Measurements from ENCODE around the gene GNGT2.

DNA sequence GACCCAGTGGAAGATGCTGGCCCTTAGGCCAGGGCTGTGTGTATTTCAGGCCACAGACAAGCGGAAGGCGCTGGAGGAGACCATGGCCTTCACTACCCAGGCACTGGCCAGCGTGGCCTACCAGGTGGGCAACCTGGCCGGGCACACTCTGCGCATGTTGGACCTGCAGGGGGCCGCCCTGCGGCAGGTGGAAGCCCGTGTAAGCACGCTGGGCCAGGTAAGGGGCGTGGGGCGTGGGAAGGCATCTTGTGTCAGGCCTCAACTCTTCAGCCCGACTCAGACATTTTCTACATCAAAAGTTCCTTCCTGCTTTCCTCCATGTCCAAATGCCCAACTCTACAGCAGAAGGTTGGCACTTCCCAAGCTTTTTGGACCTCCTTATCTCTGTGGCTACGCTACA, 6.1 kb upstream of the GNGT2 start:
- TF ChIP-seq ZBTB7A (tag by site-specific recombination; IDR thresholded peaks at IDR 0.05; ENCODE audit: low read depth), result no peak
- TF ChIP-seq, protein P1, sequence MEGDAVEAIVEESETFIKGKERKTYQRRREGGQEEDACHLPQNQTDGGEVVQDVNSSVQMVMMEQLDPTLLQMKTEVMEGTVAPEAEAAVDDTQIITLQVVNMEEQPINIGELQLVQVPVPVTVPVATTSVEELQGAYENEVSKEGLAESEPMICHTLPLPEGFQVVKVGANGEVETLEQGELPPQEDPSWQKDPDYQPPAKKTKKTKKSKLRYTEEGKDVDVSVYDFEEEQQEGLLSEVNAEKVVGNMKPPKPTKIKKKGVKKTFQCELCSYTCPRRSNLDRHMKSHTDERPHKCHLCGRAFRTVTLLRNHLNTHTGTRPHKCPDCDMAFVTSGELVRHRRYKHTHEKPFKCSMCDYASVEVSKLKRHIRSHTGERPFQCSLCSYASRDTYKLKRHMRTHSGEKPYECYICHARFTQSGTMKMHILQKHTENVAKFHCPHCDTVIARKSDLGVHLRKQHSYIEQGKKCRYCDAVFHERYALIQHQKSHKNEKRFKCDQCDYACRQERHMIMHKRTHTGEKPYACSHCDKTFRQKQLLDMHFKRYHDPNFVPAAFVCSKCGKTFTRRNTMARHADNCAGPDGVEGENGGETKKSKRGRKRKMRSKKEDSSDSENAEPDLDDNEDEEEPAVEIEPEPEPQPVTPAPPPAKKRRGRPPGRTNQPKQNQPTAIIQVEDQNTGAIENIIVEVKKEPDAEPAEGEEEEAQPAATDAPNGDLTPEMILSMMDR (tag by site-specific recombination; IDR thresholded peaks at IDR 0.05), result no peak
- no peak for TF ChIP-seq ZNF768 (tag by site-specific recombination; IDR thresholded peaks at IDR 0.05)
- TF ChIP-seq KLF16 (tag by site-specific recombination; IDR thresholded peaks at IDR 0.05), result no peak
- TF ChIP-seq EGR2 (tag by site-specific recombination; IDR thresholded peaks at IDR 0.05; ENCODE audit: low read depth), result no peak
- TF ChIP-seq, protein P2, sequence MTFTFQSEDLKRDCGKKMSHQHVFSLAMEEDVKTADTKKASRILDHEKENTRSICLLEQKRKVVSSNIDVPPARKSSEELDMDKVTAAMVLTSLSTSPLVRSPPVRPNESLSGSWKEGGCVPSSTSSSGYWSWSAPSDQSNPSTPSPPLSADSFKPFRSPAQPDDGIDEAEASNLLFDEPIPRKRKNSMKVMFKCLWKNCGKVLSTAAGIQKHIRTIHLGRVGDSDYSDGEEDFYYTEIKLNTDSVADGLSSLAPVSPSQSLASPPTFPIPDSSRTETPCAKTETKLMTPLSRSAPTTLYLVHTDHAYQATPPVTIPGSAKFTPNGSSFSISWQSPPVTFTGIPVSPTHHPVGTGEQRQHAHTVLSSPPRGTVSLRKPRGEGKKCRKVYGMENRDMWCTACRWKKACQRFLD (tag by site-specific recombination; IDR thresholded peaks at IDR 0.05), result no peak
- TF ChIP-seq, protein P3, sequence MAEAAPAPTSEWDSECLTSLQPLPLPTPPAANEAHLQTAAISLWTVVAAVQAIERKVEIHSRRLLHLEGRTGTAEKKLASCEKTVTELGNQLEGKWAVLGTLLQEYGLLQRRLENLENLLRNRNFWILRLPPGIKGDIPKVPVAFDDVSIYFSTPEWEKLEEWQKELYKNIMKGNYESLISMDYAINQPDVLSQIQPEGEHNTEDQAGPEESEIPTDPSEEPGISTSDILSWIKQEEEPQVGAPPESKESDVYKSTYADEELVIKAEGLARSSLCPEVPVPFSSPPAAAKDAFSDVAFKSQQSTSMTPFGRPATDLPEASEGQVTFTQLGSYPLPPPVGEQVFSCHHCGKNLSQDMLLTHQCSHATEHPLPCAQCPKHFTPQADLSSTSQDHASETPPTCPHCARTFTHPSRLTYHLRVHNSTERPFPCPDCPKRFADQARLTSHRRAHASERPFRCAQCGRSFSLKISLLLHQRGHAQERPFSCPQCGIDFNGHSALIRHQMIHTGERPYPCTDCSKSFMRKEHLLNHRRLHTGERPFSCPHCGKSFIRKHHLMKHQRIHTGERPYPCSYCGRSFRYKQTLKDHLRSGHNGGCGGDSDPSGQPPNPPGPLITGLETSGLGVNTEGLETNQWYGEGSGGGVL (tag by site-specific recombination; IDR thresholded peaks at IDR 0.05), result no peak

Data from HEK293 (cell line).